Measurements from ENCODE around the gene GRIK2. TPM values are rescaled to one million over a fixed set of nuclear protein-coding genes. Genes with fewer than 3 reads are reported as not detected.

Gene GRIK2
- total RNA-seq, 4 donors from 2014 or later: 2.0 to 4.0 (median 2.0) TPM; not detected in 1

GRCh38 chr6:101662111-101662897, 268.8 kb downstream of the GRIK2 start:
- Histone ChIP-seq H3K4me3 (no peak overlapping the region), H3K9me3 (peaks cover 0 to 3% of the 10 kb centered on the region in 2 donors), H3K36me3 (no peaks in the 10 kb centered on the region), H3K4me1 (no peaks in the 10 kb centered on the region), H3K27me3 (no peaks in the 10 kb centered on the region), H3K27ac (no peak overlapping the region)
- DNase-seq: no peak
- WGBS, 2 donors (ENCODE audit: low coverage in 1 of 2): 76 to 78% methylated on average over 2 of the region's 2 CpGs
- intact Hi-C loops (cut with DNase I; ENCODE audit: low total_unique reads): no loop called here
- TF ChIP-seq POLR2AphosphoS5 (IDR thresholded peaks at IDR 0.05): no peak
- TF ChIP-seq, protein P1, sequence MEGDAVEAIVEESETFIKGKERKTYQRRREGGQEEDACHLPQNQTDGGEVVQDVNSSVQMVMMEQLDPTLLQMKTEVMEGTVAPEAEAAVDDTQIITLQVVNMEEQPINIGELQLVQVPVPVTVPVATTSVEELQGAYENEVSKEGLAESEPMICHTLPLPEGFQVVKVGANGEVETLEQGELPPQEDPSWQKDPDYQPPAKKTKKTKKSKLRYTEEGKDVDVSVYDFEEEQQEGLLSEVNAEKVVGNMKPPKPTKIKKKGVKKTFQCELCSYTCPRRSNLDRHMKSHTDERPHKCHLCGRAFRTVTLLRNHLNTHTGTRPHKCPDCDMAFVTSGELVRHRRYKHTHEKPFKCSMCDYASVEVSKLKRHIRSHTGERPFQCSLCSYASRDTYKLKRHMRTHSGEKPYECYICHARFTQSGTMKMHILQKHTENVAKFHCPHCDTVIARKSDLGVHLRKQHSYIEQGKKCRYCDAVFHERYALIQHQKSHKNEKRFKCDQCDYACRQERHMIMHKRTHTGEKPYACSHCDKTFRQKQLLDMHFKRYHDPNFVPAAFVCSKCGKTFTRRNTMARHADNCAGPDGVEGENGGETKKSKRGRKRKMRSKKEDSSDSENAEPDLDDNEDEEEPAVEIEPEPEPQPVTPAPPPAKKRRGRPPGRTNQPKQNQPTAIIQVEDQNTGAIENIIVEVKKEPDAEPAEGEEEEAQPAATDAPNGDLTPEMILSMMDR (IDR thresholded peaks at IDR 0.05): no peak
- no peak for TF ChIP-seq POLR2A (IDR thresholded peaks at IDR 0.05)
- TF ChIP-seq EP300 (IDR thresholded peaks at IDR 0.05; ENCODE audit: low read depth): no peak
- in situ Hi-C loops (cut with MboI; ENCODE audit: low pct_ligation_motif_present in 1 of 4, low pct_unique_long_range_greater_than_20kb in 1 of 4, low sequenced_read_pairs in 3 of 4): no loop called here

DNA sequence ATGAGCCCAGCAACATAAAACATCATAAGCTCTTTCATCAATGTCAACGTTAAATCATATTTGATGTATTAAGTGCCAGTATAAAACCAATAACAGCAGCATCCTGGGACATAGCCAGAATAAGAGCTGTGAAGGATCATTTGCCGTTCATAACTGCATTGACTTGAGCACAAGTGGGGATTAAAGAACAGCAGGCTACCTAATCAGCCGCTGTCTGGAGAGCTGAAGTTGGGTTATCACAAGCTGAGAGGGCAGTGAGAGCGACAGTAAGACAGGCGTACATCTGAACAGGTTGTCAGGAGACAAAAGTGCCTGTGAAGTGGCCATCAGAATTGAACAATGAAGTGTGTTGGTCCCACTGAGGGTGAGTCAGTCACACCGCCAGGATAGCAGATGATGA, 269.6 kb downstream of the GRIK2 start:
- intact Hi-C loops (cut with DNase I; ENCODE audit: low total_unique reads) (no loop called here), in situ Hi-C loops (cut with MboI; ENCODE audit: low pct_ligation_motif_present in 1 of 4, low pct_unique_long_range_greater_than_20kb in 1 of 4, low sequenced_read_pairs in 3 of 4) (no loop called here)
- no peak for DNase-seq
- Histone ChIP-seq H3K36me3 (no peaks in the 10 kb centered on the region), H3K4me1 (no peaks in the 10 kb centered on the region), H3K9me3 (peaks cover 0 to 1% of the 10 kb centered on the region in 2 donors), H3K27me3 (no peaks in the 10 kb centered on the region), H3K4me3 (no peak overlapping the region), H3K27ac (no peak overlapping the region)
- no peak for TF ChIP-seq POLR2AphosphoS5 (IDR thresholded peaks at IDR 0.05)
- no peak for TF ChIP-seq POLR2A (IDR thresholded peaks at IDR 0.05)
- no peak for TF ChIP-seq EP300 (IDR thresholded peaks at IDR 0.05; ENCODE audit: low read depth)
- TF ChIP-seq, protein P1 (IDR thresholded peaks at IDR 0.05): no peak
- 70 to 73% methylated on average over 4 to 6 of the region's 6 CpGs for WGBS, 2 donors (ENCODE audit: low coverage in 1 of 2)

GRCh38 chr6:101666256-101666655, 272.7 kb downstream of the GRIK2 start:
- H3K27me3 ChIP-seq: no peaks in the 10 kb centered on the region
- in situ Hi-C loops (cut with MboI; ENCODE audit: low pct_ligation_motif_present in 1 of 4, low pct_unique_long_range_greater_than_20kb in 1 of 4, low sequenced_read_pairs in 3 of 4) (no loop called here), intact Hi-C loops (cut with DNase I; ENCODE audit: low total_unique reads) (no loop called here)
- no peak overlapping the region for H3K4me3 ChIP-seq
- H3K36me3 ChIP-seq: no peaks in the 10 kb centered on the region
- H3K27ac ChIP-seq: no peak overlapping the region
- 79 to 100% methylated on average over 1 of the region's 1 CpG for WGBS, 2 donors (ENCODE audit: low coverage in 1 of 2)
- H3K9me3 ChIP-seq: no peaks in the 10 kb centered on the region
- no peak for DNase-seq
- H3K4me1 ChIP-seq: no peaks in the 10 kb centered on the region
- TF ChIP-seq, protein P1 (IDR thresholded peaks at IDR 0.05): no peak
- TF ChIP-seq POLR2AphosphoS5 (IDR thresholded peaks at IDR 0.05): no peak
- TF ChIP-seq POLR2A (IDR thresholded peaks at IDR 0.05): no peak
- no peak for TF ChIP-seq EP300 (IDR thresholded peaks at IDR 0.05; ENCODE audit: low read depth)

DNA sequence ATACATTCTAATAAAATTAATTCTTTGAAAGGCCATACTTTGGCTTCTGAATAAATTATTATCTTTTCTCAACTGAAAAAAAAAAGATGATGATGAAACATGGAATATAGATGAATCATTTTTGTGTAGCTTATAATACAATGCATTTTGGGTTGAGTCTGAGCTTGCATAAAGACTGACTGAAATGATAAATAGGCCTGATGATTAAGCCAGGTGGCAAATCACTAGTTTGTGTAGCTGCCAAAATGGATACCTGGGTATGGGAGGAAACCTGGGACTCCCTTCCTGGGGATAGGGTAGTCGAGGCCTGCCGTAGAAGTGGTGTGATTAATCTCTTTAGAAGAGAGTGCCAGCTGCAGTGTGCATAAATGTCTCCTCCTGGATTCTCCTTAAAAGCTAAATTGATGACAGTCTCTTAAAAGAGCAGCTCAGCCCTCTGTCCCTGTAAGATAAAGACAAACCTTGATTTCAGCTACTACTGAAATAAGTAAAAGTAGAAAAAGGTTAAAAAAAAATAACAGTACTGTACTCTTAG, 275.1 kb downstream of the GRIK2 start:
- Histone ChIP-seq H3K36me3 (no peaks in the 10 kb centered on the region), H3K27me3 (no peaks in the 10 kb centered on the region), H3K9me3 (no peaks in the 10 kb centered on the region), H3K4me1 (no peaks in the 10 kb centered on the region), H3K4me3 (no peak overlapping the region), H3K27ac (no peak overlapping the region)
- 58 to 67% methylated on average over 2 of the region's 2 CpGs for WGBS, 2 donors (ENCODE audit: low coverage in 1 of 2)
- TF ChIP-seq EP300 (IDR thresholded peaks at IDR 0.05; ENCODE audit: low read depth) (no peak), POLR2A (IDR thresholded peaks at IDR 0.05) (no peak)
- TF ChIP-seq, protein P1 (IDR thresholded peaks at IDR 0.05): no peak
- in situ Hi-C loops (cut with MboI; ENCODE audit: low pct_ligation_motif_present in 1 of 4, low pct_unique_long_range_greater_than_20kb in 1 of 4, low sequenced_read_pairs in 3 of 4): no loop called here
- intact Hi-C loops (cut with DNase I; ENCODE audit: low total_unique reads): no loop called here
- no peak for DNase-seq
